ENCODE data around the gene ZFP30.

- TF ChIP-seq POLR2AphosphoS5 (IDR thresholded peaks at IDR 0.05; ENCODE audit: low read depth, low read length) (no peak), CTCF (IDR thresholded peaks at IDR 0.05) (no peak), TCF12 (IDR thresholded peaks at IDR 0.05) (no peak), ZBTB33 (IDR thresholded peaks at IDR 0.05; ENCODE audit: borderline replicate concordance, low read depth) (no peak), FOXJ3 (CRISPR knock-in tag; IDR thresholded peaks at IDR 0.05) (no peak), EP300 (IDR thresholded peaks at IDR 0.05; ENCODE audit: borderline replicate concordance in 1 of 2, low read depth in 1 of 2, low read length in 1 of 2) (no peak), FOXM1 (IDR thresholded peaks at IDR 0.05; ENCODE audit: low read depth) (no peak), TAF1 (IDR thresholded peaks at IDR 0.05; ENCODE audit: borderline replicate concordance, low read depth, low read length) (no peak), NFIC (IDR thresholded peaks at IDR 0.05; ENCODE audit: borderline replicate concordance) (no peak), RCOR1 (IDR thresholded peaks at IDR 0.05; ENCODE audit: low read length) (no peak), RFX5 (IDR thresholded peaks at IDR 0.05; ENCODE audit: low read length) (no peak), EZH2phosphoT487 (IDR thresholded peaks at IDR 0.05; ENCODE audit: borderline replicate concordance, low read depth) (no peak)
Measured at GRCh38 chr19:37669450-37669914, 14.2 kb upstream of the ZFP30 start.

All from SK-N-SH (cell line).